Suprapubic skin (tissue), 4 donors: ENCODE data around the gene MRPS33.

Source experiments
- POLR2A ChIP-seq, 2 donors: fragments of 450-650 bp; IDR thresholded peaks; one replicate each; pipeline ENCODE4 v1.6.1; 2017; ENCODE audit warnings: antibody characterized with exemption in 2 of 2, mild to moderate bottlenecking in 2 of 2, moderate library complexity in 2 of 2
- POLR2AphosphoS5 ChIP-seq, 3 donors: sonication (generic); formaldehyde crosslinking; IDR thresholded peaks; one replicate each; pipeline ENCODE4 v1.6.1; 2017; ENCODE audit warnings: antibody characterized with exemption in 3 of 3
- TF ChIP-seq, protein P1 (sequence below), 2 donors: fragments of 200-600 bp in 1 of 2; fragments of 450-650 bp in 1 of 2; sonication (generic) in 1 of 2; IDR thresholded peaks; one replicate each; pipeline ENCODE4 v1.5.1; 2016 to 2019; ENCODE audit warnings: antibody characterized with exemption in 2 of 2, mild to moderate bottlenecking in 1 of 2, moderate library complexity in 1 of 2

DNA sequence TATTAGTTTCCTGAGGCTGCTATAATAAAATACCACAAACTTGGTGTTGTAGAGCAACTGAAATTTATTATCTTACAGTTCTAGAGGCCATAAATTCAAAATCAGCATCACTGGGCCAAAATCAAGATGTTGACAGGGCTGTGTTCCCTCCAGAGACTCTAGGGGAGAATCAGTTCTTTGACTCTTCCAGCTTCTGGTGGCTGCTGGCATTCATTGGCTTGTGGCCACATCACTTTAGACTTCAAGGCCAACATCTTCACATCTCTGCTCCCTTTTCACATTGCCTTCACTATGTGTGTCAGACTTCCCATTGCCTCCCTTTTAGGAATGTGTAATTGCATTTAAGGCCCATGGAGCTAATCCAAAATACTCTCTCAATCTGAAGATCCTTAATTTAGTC lies 1.6 kb upstream of the MRPS33 start:
- TF ChIP-seq POLR2AphosphoS5 (IDR thresholded peaks at IDR 0.05): no peak
- no peak for TF ChIP-seq POLR2A (IDR thresholded peaks at IDR 0.05)
- TF ChIP-seq, protein P1, sequence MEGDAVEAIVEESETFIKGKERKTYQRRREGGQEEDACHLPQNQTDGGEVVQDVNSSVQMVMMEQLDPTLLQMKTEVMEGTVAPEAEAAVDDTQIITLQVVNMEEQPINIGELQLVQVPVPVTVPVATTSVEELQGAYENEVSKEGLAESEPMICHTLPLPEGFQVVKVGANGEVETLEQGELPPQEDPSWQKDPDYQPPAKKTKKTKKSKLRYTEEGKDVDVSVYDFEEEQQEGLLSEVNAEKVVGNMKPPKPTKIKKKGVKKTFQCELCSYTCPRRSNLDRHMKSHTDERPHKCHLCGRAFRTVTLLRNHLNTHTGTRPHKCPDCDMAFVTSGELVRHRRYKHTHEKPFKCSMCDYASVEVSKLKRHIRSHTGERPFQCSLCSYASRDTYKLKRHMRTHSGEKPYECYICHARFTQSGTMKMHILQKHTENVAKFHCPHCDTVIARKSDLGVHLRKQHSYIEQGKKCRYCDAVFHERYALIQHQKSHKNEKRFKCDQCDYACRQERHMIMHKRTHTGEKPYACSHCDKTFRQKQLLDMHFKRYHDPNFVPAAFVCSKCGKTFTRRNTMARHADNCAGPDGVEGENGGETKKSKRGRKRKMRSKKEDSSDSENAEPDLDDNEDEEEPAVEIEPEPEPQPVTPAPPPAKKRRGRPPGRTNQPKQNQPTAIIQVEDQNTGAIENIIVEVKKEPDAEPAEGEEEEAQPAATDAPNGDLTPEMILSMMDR (IDR thresholded peaks at IDR 0.05): no peak
